Smooth muscle cell (in vitro differentiated cells): ENCODE data around the gene VAC14. TPM values are rescaled to one million over a fixed set of nuclear protein-coding genes. Genes with fewer than 3 reads are reported as not detected.

Experiments used
- DNase-seq: peaks from one replicate; lab custom pipeline; 2025; ENCODE audit not compliant: unreplicated experiment; lab: John Stamatoyannopoulos, UW
- H2AFZ ChIP-seq: fragments of 200-600 bp; sonication (generic); 2 replicates; pipeline ENCODE4 v1.6.0; 2016; ENCODE audit warnings: antibody characterized with exemption, low read depth, mild to moderate bottlenecking
- H3F3A ChIP-seq: fragments of 200-600 bp; sonication (generic); 2 replicates; pipeline ENCODE4 v1.6.0; 2017; ENCODE audit warnings: antibody characterized with exemption, low read depth
- H3K27ac ChIP-seq: fragments of 200-600 bp; sonication (generic); 2 replicates; pipeline ENCODE4 v1.5.1; 2016; ENCODE audit warnings: low read depth, mild to moderate bottlenecking
- H3K27me3 ChIP-seq: fragments of 200-600 bp; sonication (generic); 2 replicates; pipeline ENCODE4 v1.6.1; 2016; ENCODE audit warnings: low read depth, mild to moderate bottlenecking
- H3K36me3 ChIP-seq: fragments of 200-600 bp; sonication (generic); 2 replicates; pipeline ENCODE4 v1.5.1; 2016; ENCODE audit warnings: low read depth
- H3K4me1 ChIP-seq: fragments of 200-600 bp; sonication (generic); 2 replicates; pipeline ENCODE4 v1.5.1; 2016; ENCODE audit warnings: low read depth
- H3K4me2 ChIP-seq: fragments of 200-600 bp; sonication (generic); 2 replicates; pipeline ENCODE4 v1.6.0; 2016; ENCODE audit warnings: mild to moderate bottlenecking
- H3K4me3 ChIP-seq: fragments of 200-600 bp; sonication (generic); 2 replicates; pipeline ENCODE4 v1.5.1; 2016; ENCODE audit warnings: mild to moderate bottlenecking
- H3K79me2 ChIP-seq: fragments of 200-600 bp; sonication (generic); 2 replicates; pipeline ENCODE4 v1.6.0; 2016; ENCODE audit warnings: low read depth, mild to moderate bottlenecking
- H3K9ac ChIP-seq: fragments of 200-600 bp; sonication (generic); 2 replicates; pipeline ENCODE4 v1.6.0; 2016; ENCODE audit warnings: low read depth
- H3K9me3 ChIP-seq: fragments of 200-600 bp; sonication (generic); replicated peaks from 2 replicates; pipeline ENCODE4 v1.5.1; 2016; ENCODE audit warnings: low read depth
- H4K20me1 ChIP-seq: fragments of 200-600 bp; sonication (generic); 2 replicates; pipeline ENCODE4 v1.6.0; 2016; ENCODE audit warnings: low read depth
- WGBS: methylation state at CpG from one replicate; pipeline ENCODE4 v1.1.7; 2016; ENCODE audit warnings: low lambda C conversion rate; 5-methylcytosine and 5-hydroxymethylcytosine counted together
- polyA plus RNA-seq: library from polyadenylated mRNA; unstranded; fragments of >200 nt; fragmentation: Nextera tagmentation; extraction: Ambion mirVana; gene quantifications from 2 replicates; pipeline ENCODE4 v1.2.1, GENCODE V29; 2016
- total RNA-seq: library from RNA; depleted of rRNA; stranded (reverse); fragments of >200 nt; gene quantifications from 2 replicates; pipeline ENCODE4 v1.2.3, GENCODE V29; 2014
- TF ChIP-seq, protein P1 (sequence below): fragments of 200-600 bp; sonication (generic); IDR thresholded peaks from 2 replicates; pipeline ENCODE4 v1.5.1; 2017; ENCODE audit warnings: borderline replicate concordance, mild to moderate bottlenecking, antibody characterized with exemption; ENCODE audit not compliant: insufficient read depth, poor library complexity, severe bottlenecking

Gene VAC14
- total and polyA plus RNA-seq, 2 experiments from 2014 or later, result 27.9 to 52.3 TPM

- Histone ChIP-seq H3F3A (peaks cover 8% of the 10 kb centered on the region), H3K27ac (peak overlapping the region; percentile 74), H3K4me2 (peak overlapping the region; percentile 33), H3K4me1 (peaks cover 13% of the 10 kb centered on the region), H3K79me2 (no peaks in the 10 kb centered on the region), H3K36me3 (no peaks in the 10 kb centered on the region), H3K27me3 (no peaks in the 10 kb centered on the region), H3K9ac (peak overlapping the region; percentile 11), H3K4me3 (no peak overlapping the region), H2AFZ (no peak overlapping the region), H4K20me1 (no peaks in the 10 kb centered on the region), H3K9me3 (no peaks in the 10 kb centered on the region)
- WGBS, result 69% methylated on average over 14 of the region's 14 CpGs
- DNase-seq, result no peak
- TF ChIP-seq, protein P1, sequence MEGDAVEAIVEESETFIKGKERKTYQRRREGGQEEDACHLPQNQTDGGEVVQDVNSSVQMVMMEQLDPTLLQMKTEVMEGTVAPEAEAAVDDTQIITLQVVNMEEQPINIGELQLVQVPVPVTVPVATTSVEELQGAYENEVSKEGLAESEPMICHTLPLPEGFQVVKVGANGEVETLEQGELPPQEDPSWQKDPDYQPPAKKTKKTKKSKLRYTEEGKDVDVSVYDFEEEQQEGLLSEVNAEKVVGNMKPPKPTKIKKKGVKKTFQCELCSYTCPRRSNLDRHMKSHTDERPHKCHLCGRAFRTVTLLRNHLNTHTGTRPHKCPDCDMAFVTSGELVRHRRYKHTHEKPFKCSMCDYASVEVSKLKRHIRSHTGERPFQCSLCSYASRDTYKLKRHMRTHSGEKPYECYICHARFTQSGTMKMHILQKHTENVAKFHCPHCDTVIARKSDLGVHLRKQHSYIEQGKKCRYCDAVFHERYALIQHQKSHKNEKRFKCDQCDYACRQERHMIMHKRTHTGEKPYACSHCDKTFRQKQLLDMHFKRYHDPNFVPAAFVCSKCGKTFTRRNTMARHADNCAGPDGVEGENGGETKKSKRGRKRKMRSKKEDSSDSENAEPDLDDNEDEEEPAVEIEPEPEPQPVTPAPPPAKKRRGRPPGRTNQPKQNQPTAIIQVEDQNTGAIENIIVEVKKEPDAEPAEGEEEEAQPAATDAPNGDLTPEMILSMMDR, result no peak
Measured at GRCh38 chr16:70697594-70698170, 103.3 kb downstream of the VAC14 start.

DNA sequence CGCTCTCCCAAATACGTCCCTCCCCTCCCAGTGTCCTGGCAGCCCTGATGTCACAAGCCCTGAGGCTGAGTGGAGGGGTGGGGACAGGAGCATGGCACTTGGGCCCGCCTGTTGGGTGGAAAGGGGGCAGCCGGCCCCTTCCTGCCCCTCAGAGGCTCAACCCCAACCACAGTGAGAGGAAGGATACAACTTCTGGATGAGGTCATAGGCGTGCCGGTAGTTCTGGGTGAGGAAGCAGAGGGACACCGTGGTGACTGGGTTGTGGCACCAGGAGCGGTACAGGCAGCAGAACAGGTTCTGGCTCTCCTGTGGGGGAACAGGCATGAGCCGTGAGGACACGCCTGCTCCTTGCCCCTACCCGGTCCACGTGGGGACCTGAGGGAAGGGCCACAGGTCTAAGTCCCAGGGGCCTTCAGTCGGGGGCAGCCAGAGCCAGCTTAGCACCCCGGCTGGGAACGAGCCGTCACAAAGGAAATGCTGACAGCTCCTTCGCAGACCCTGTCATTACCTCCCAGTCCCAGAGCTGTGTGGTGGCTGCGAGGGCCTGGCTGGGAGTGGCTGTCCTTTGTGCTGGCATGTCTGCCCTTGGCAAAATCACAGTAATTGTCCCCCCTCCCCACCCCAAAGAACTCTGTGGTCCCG, 103.9 kb downstream of the VAC14 start:
- H3K36me3 ChIP-seq, result no peaks in the 10 kb centered on the region
- no peaks in the 10 kb centered on the region for H3K9me3 ChIP-seq
- H3K27ac ChIP-seq, result peak overlapping the region; percentile 74
- no peaks in the 10 kb centered on the region for H4K20me1 ChIP-seq
- no peak overlapping the region for H2AFZ ChIP-seq
- H3K79me2 ChIP-seq, result no peaks in the 10 kb centered on the region
- H3K27me3 ChIP-seq, result no peaks in the 10 kb centered on the region
- peaks cover 13% of the 10 kb centered on the region for H3K4me1 ChIP-seq
- H3F3A ChIP-seq, result peaks cover 10% of the 10 kb centered on the region
- peak overlapping the region; percentile 11 for H3K9ac ChIP-seq
- H3K4me3 ChIP-seq, result no peak overlapping the region
- DNase-seq, result no peak
- 50% methylated on average over 19 of the region's 19 CpGs for WGBS
- TF ChIP-seq, protein P1, result no peak
- H3K4me2 ChIP-seq, result peak overlapping the region; percentile 33

DNA sequence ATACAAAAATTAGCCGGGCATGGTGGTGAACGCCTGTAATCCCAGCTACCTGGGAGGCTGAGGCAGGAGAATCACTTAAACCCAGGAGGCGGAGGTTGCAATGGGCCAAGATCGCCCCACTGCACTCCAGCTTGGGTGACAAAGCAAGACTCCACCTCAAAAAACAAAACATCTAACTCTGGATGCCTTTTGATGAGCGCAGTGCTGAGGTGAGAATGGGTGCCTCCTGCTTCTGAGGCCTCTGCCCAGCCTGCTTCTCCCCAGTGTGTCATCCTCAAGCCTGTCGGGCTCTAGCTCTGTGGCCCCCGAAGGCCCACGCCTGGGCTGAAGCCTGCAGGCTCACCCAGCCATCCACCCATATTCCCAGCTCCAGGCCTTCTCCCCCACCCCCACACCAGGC, 104.6 kb downstream of the VAC14 start:
- DNase-seq, result no peak
- peaks cover 15% of the 10 kb centered on the region for H3F3A ChIP-seq
- WGBS, result 86% methylated on average over 8 of the region's 8 CpGs

More for the DNA sequence above, 104.6 kb downstream of the VAC14 start:
- no peak overlapping the region for H3K4me3 ChIP-seq
- H2AFZ ChIP-seq, result no peak overlapping the region
- no peak overlapping the region for H3K9ac ChIP-seq
- H3K9me3 ChIP-seq, result no peaks in the 10 kb centered on the region
- no peaks in the 10 kb centered on the region for H3K36me3 ChIP-seq
- no peaks in the 10 kb centered on the region for H4K20me1 ChIP-seq
- no peaks in the 10 kb centered on the region for H3K79me2 ChIP-seq
- no peaks in the 10 kb centered on the region for H3K27me3 ChIP-seq
- H3K4me2 ChIP-seq, result no peak overlapping the region
- TF ChIP-seq, protein P1, result no peak
- peaks cover 13% of the 10 kb centered on the region for H3K4me1 ChIP-seq
- peak overlapping the region; percentile 74 for H3K27ac ChIP-seq
